ENCODE measurements around the gene ADM.

DNA sequence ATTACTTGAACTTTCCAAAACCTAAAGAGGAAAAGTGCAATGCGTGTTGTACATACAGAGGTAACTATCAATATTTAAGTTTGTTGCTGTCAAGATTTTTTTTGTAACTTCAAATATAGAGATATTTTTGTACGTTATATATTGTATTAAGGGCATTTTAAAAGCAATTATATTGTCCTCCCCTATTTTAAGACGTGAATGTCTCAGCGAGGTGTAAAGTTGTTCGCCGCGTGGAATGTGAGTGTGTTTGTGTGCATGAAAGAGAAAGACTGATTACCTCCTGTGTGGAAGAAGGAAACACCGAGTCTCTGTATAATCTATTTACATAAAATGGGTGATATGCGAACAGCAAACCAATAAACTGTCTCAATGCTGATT lies 2.1 kb downstream of the ADM start:
- TF ChIP-seq, protein P1, sequence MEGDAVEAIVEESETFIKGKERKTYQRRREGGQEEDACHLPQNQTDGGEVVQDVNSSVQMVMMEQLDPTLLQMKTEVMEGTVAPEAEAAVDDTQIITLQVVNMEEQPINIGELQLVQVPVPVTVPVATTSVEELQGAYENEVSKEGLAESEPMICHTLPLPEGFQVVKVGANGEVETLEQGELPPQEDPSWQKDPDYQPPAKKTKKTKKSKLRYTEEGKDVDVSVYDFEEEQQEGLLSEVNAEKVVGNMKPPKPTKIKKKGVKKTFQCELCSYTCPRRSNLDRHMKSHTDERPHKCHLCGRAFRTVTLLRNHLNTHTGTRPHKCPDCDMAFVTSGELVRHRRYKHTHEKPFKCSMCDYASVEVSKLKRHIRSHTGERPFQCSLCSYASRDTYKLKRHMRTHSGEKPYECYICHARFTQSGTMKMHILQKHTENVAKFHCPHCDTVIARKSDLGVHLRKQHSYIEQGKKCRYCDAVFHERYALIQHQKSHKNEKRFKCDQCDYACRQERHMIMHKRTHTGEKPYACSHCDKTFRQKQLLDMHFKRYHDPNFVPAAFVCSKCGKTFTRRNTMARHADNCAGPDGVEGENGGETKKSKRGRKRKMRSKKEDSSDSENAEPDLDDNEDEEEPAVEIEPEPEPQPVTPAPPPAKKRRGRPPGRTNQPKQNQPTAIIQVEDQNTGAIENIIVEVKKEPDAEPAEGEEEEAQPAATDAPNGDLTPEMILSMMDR (IDR thresholded peaks at IDR 0.05): no peak
- TF ChIP-seq POLR2A (IDR thresholded peaks at IDR 0.05): no peak
